NAMALWA (cell line): Measurements from ENCODE around the gene WBP2.
A peak's percentile ranks its signal among the peaks of the same experiment; 100 is the strongest.

Source experiments
- DNase-seq: peaks from one replicate; pipeline ENCODE4 v3.0.0-alpha.2; 2015; ENCODE audit warnings: low spot score

Gene WBP2

GRCh38 chr17:75827308-75828075, 27.6 kb downstream of the WBP2 start:
- DNase-seq = peak; percentile 81

- DNase-seq = peak; percentile 32
These were observed 28.4 kb downstream of the WBP2 start for GRCh38 chr17:75826561-75827307.

GRCh38 chr17:75825748-75826370, 29.3 kb downstream of the WBP2 start:
- no peak for DNase-seq

GRCh38 chr17:75825149-75825552, 30.0 kb downstream of the WBP2 start:
- DNase-seq = no peak

- DNase-seq = no peak
These were observed 30.5 kb downstream of the WBP2 start for GRCh38 chr17:75824666-75825065.

GRCh38 chr17:75824050-75824552, 31.0 kb downstream of the WBP2 start:
- no peak for DNase-seq

- no peak for DNase-seq
These were observed 31.7 kb downstream of the WBP2 start for GRCh38 chr17:75823257-75824041.

- no peak for DNase-seq
These were observed 32.4 kb downstream of the WBP2 start for GRCh38 chr17:75822800-75823166.

- peak; percentile 42 for DNase-seq
These were observed 32.9 kb downstream of the WBP2 start for GRCh38 chr17:75822119-75822799.

GRCh38 chr17:75821552-75821951, 33.6 kb downstream of the WBP2 start:
- DNase-seq = no peak

GRCh38 chr17:75820094-75821080, 34.7 kb downstream of the WBP2 start:
- DNase-seq = no peak

- no peak for DNase-seq
These were observed 35.5 kb downstream of the WBP2 start for GRCh38 chr17:75819678-75820077.

GRCh38 chr17:75819116-75819515, 36.0 kb downstream of the WBP2 start:
- no peak for DNase-seq

- no peak for DNase-seq
These were observed 36.7 kb downstream of the WBP2 start for GRCh38 chr17:75818326-75818885.

- DNase-seq = no peak
These were observed 37.6 kb downstream of the WBP2 start for GRCh38 chr17:75817571-75817970.

- DNase-seq = no peak
These were observed 38.4 kb downstream of the WBP2 start for GRCh38 chr17:75816693-75817092.

GRCh38 chr17:75815399-75815798, 39.7 kb downstream of the WBP2 start:
- no peak for DNase-seq

GRCh38 chr17:75814900-75815373, 40.2 kb downstream of the WBP2 start:
- no peak for DNase-seq

- no peak for DNase-seq
These were observed 41.1 kb downstream of the WBP2 start for GRCh38 chr17:75814021-75814395.
